GM18511 (cell line): ENCODE results near the gene PTGIS.

ENCODE experiments used
- ATAC-seq: cut with Tn5 transposase; IDR thresholded peaks from one replicate; pipeline ENCODE4 v1.9.1; 2021; ENCODE audit warnings: mild to moderate bottlenecking, moderate library complexity; ENCODE audit not compliant: unreplicated experiment

Gene PTGIS

DNA sequence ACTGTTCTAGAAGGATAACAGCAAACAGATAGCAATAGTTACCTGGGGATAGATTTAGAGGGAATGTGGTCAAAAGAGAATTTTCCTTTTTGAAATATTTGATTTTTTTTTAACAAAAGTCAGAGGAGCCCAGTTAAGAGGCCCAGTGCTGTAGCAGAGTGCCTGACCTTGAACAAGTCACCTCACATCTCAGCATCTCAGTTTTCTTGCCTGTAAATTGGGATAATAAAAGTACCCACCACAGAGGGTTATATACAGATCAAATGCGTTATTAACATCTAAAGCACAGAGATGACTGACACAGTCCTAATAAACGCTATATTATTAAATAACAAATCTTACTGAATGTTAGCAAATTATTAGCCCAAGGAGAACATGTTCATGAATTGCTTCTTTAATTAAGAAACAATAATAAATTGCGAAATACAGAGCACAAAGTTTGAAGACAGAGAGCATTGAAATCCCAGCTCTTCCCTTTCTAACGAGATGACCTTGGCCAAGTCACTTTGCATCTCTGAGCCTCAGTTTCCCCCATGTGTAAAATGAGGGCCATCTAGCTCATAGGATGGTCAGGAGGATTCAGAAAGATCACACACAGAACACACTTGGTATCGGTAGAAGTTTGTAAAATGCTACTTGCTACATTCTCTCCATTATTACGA lies 35.5 kb downstream of the PTGIS start:
- ATAC-seq, result no peak

DNA sequence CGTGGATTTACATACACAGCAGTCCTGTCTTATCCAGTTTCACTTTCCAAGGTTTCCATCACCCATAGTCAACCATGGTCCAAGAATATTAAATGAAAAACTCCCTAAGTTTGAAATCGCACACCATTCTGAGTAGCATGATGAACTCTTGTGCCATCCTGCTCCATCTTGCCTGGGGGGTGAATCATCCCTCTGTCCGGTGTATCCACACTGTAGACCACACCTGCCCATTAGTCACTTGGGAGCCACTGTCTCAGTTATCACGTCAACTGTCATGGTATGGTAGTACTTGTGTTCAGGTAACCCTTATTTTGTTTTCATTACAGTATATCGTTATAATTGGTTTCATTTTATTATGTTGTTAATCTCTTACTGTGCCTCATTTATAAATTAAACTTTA lies 38.5 kb downstream of the PTGIS start:
- ATAC-seq, result no peak

DNA sequence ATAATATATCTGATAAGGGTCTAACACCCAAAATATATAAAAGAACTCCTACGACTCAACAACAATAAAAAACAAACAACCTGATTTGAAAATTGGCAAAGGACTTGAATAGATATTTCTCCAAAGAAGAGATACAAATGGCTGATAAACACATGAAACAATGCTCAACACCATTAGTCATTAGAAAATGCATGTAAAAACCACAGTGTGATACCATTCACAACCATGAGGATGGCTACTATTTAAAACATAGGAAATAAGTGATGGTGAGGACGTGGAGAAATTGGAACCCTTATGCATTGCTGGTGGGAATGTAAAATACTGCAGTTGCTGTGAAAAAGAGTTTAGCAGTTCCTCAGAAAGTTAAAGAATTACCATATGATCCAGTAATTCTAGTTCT lies 41.4 kb downstream of the PTGIS start:
- ATAC-seq, result no peak

DNA sequence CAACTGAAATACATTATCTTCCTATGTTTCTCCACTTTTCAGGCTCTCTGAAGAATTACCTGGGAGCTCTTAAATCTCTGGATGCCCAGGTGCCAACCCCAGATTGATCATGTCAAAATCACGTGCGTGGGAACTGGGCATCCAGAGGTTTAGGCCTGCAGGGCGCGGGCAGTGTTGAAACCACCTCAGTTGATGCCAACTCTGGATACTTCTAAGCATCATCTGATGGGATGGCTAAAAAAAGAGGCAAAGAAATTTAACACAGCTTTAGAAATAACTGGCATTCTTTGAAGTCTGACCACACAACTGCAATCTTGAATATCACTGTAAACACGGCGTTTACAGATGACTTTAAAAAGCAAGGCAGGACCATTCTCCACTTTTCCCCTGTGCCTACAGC lies 41.9 kb downstream of the PTGIS start:
- no peak for ATAC-seq

DNA sequence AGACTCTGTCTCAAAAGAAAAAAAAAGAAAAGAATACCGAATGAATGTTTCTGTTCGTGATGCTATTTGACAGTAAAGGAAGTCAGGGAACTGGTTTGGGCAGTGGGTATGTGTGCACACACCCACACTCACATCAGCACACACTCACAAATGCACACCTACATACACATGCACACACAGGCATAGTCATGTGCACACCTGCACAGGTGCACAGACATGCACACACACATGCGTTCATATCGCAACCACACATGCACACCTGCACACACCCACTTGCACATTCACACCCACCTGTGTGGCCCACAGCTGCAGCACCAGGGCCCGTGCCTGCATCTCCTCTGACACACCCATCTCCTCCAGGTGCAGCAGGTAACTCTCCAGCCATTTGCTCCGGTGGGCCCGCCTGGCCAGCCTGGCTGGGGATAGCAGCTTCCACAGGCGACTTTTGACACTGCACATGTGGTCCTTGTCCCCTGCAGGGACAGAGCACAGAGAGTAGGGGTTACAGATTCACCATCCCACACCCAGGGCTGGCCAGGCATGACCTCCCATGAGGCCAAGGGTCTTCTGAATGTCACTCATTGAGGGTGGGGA lies 44.1 kb downstream of the PTGIS start:
- ATAC-seq, result no peak

DNA sequence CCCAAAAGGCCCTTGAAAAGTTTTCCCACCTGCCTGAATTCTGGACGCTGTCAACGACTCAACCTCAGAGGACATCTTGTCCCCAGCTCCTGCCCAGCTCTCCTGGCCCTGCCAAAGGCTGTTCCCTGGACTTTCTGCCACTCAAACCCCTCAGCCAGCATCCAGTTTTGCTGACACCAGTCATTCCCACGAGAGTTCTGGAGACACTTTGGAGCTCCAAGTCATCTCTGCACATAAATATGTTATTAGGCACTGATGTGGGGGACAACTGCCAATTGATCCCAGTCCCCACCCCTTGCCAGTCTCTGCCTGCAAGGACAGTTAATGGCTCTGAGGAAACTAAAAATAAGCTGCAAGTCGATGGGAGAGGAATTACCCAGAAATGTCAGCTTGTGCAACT lies 46.6 kb downstream of the PTGIS start:
- ATAC-seq, result no peak

DNA sequence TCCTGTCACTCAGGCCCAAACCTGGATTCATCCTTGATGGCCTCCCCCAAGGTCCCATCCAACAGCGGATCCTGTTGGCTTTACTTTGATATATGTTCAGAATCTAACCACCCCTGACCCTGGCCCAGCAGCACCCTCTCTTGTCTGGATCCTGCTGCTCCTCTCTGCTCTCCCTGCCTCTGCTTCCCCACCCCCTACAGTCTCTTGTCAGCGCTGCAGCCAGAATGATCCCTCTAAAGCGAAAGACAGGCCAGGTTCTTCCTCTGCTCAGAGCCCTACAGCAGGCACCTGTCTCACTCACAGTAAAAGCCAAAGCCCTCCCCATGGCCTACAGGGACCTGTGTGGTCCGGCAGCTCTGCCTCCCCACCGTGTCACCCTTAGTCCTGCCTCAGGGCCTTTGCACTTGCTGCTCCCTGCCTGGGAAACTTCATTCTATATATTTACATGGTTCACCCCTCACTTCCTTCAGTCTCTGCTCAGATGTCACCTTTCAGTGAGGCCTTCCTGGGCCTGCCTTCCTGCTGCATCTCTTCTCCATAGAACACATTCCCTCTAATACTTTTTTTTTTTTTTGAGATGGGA lies 48.1 kb downstream of the PTGIS start:
- no peak for ATAC-seq

DNA sequence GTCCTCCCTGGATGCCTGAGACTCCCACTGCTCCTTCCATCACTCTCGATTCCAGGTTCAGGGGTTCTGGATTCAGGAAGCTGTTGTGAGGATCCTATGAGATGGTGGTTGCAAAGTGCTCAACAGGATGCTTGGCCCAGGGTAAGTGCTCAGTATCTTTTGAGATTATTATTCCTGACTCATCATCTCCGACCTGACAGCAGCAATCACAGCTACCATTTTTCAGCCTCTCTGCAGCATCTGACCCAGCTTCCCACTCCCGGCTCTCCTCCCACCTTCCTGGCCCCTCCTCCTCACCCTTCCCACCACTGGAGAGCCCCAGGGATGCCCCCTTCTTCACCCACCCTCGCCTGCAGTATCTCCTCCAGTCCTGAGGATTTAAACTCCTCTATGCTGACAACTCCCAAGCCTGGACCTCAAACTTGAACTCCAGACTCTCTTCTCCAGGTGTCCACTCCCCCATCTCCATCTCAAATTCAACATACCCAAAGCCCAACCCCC lies 48.7 kb downstream of the PTGIS start:
- no peak for ATAC-seq

DNA sequence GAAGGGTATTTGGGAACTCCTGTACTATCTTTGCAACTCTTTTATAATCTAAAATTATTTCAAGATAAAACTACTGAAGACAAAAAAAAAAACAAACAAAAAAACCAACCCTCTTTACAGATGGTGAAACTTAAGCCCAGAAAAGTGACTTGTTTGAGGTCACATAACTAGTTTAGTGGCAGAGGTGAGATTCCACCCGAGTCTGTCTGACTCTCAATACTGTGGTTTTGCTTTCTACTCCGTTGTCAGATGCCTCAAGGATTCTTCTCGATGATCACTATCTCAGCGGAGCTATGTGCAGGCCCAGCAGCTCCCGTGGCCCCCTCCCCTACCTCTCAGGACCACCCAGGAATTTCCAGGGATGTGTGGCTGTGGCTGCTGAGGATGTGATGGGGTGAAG lies 49.4 kb downstream of the PTGIS start:
- ATAC-seq, result no peak

DNA sequence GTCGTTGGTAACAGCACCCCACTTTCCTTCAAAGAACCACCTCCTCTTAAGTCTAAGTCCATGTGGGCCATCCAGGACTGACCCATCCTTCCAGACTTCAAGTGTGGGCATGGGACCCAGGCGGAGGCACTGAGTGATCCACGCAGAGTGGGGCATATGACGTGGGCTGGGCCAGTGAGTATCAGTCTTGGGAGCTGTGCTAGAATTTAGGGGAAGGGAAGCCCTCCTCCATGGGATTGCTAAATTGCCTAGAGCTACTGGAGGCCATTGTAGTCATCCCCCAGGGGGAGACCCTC lies 50.2 kb downstream of the PTGIS start:
- ATAC-seq, result no peak

DNA sequence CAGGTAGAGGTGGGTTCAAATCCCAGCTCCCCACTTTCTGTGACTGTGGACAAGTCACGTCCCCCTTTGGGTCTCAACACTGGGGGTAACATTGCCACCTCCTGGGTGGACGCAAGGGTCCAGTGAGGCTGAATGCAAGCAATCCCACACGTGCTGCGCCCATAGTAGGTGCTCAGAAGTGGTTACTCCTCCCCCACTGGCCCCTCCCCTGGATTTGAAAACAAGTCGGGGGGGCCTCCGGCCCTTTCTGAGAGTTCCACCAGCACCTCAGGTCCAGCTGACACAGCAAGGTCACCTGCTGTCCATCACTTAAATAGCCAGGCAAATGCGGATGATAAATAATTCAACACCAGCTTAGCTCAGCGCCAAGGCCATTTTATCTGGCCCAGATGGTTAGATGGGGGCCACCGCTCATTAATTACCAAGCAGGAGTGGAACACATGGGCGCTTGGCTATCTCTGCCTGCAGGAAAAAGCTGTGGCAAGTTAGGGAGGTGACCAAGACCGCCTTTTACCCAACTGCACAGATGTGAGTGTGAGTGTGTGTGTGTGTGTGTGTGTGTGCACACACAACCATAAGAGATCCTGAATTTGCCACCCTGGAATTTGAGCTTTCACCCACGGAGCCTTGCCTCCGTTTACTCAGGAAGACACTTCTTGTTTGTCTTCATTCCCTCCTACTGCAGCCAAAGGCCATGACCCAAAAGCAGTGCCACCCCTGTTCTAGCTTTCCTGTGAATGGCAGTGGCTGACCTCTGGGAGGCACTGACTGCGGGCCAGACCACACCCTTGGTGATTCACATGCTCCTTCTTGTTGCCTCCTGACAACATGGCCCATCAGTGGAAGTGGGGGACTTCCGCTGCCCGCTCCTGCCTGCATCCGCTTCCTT lies 50.8 kb downstream of the PTGIS start:
- ATAC-seq, result no peak

DNA sequence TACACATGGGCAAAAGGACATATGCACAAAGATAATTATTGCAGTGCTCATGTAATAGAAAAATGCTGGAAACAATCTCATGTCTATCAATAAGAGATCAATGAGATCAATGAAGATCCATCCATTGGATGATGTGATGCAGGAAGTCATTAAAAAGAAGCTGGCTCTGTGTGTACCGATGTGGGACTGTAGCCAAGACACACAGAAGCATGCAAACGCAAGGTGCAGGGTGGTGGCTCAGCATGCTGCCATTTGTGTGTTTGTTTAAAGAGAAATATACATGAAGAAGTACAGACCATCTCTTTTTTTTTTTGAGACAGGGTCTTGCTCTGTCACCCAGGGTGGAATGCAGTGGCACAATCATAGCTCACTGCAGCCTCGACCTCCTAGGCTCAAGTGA lies 52.4 kb downstream of the PTGIS start:
- no peak for ATAC-seq

DNA sequence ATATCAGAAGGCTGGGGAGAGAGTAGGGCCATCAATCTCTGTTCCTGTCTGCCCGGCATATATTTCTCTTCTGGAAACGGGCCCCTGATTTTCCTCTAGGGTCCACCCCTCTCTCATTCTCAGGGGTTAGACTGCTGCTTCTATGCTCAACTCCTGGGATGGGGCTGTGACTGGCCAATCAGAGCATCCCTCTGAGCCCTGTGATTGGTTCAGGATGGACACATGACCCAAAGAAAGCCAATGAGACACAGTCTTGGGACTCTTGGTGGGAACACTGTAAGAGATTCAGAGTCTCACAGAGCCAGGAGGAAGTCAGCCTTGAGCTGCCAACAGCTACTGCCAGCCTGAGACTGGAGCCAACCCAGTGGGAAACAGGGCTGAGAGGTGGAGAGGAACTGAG lies 54.4 kb downstream of the PTGIS start:
- ATAC-seq, result no peak

DNA sequence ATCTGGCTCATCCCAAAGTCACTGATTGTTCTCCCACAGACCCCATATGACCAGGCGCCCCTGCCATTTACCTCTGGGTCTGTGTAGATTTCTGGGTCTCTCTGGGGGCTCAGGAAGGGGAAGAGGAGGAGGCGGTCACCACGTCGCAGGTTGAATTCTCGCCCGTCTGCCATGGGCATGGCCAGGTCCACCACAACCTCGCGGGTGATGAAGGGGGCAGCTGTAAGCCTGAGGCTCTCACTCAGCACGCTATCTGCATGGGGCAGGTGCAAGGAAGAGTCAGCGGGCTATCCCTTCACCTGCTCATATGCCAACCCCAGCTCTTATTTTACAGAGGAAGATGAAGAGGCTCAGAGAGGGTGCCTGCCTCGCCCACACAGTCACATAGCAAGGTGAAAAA lies 54.9 kb downstream of the PTGIS start:
- no peak for ATAC-seq

DNA sequence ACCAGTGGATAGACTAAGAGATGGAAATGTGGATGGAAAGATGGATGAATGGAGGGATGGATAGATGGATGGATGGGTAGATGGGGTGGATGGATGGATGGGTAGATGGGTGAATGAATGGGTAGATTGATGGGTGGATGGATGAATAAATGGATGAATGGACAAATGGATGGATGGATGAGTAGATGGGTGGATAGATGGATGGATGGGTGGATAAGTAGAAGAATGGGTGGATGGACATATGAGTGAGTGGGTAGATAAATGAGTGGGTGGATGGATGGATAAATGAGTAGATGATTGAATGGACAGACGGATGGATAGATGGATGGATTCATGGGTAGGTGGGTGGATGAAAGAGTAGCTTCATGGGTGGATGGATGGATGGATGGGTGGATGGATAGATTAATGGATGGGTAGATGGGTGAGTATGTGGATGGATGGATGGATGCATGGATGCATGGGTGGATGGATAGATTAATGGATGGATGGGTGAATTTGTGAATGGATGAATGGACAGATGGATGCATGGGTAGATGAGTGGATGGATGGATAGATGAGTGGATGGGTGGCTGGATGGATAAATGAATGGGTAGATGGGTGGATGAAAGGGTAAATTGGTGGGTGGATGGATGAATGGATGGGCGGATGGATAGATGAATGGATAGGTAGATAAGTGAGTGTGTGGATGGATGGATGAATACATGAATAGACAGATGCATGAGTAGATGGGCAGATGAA lies 56.0 kb downstream of the PTGIS start:
- no peak for ATAC-seq

DNA sequence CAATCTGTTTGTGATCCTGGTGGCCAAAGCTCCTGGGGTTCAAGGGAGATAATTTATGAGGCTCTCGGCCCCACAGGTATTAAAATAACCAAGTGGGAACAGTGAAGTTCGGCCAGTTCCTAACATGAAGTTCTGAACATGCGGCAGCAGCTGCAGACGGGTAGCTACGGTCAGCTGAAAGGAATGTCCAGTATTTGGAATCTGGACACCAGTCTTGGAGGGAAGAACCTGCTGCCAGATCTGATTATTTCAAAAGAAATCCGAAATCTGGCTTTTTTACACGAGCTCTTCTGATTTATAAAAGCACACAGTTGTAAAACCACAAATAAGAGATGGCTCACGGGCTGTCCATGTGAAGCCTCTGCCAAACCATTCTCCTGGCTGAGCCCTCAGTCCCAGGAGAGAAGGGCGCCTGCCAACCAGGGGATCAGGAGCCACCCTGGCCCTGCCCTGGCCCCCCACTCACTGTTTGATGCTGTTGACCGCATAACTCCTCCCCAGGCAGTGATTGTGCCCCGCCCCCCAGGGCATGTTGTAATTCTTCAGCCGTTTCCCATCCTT lies 57.3 kb downstream of the PTGIS start:
- no peak for ATAC-seq

DNA sequence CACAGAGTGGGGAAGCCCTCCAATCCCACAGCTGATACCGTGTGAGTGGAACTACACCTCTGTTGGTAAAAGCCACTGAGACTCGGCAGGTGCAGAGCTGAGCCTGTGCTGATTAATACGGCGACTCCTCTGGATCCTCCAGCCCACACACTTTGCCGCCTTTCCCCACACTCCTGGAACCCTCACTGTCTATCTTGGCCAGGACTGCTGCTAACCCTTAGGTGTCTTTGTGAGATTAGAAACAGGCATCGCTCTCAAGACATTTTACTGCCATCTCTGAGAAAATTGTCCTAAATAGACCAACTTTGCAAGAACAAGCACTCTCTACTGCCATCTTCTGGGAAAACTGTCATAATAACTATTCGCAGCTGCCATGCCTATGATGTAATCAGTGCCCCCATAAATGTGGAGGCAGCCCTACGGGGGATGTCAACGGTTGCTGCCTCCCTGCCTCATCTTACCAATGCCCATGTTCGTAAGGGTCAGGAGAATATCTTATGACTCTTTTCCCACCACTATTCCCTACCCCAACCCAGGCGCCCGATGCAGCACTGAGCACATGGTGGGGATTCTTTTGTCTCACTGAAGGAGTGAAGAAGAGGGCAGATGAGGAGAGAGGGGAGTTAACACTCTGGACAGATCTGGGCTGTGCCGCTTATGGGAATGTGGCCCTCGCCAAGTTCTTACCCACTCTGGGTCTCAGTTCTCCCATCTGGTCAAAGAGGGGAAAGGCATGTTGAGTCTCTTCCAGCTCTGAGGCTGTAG lies 59.3 kb downstream of the PTGIS start:
- no peak for ATAC-seq

DNA sequence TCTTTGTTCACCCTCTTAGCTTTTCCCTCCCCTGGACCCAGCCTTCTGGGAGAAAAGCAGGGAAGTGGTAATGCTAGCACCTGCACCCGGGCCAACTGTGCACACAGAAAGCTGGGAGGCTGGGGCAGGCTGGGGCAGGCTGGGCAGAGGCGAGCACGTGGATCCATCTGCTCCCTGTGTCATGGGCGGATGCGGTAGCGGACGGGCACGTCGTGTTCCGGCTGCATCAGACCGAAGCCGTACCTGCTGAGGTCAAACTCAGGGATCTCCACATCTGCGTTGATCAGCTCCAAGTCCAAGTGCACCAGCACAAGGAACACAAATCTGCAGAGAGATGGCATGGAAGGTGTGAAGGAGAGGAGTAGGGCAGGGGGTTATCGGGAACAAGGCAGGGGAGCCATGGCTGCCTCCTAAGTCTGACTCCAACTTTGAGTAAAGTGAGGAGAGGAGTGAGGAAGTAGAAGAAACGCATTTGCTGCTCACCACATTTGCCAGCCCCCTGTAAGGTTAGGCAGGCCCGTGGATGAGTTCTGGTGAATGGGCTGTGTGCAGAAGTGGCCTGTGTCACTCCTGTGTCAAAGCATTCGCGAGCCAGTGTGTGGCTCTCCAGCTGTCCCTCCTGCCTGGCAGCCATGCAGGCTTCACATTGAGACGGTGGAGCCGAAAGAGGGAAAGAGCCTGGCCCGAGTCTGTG lies 60.0 kb downstream of the PTGIS start:
- no peak for ATAC-seq

DNA sequence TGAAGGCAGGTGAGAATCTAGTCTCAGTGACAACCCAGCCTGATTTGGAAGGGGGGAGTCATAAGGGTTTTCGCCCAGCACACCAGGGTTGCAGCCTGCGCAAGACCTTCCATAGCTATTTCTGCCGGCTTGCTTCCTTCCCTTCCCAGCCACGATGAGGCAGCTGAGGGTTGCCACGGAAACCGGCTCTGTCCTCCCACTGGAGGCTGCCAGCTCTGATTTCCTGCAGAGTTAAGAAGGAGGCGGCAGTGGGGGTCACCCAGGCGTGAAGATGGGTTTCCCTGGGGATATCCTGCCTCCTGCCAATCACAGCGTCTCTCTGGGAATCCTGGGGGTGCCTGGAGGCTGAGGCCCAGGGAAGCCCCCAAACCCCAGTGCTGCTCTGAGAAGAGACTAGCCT lies 62.4 kb downstream of the PTGIS start:
- ATAC-seq, result no peak
